Stomach smooth muscle (tissue), 2 donors: ENCODE data around the gene KCNH1.

ENCODE experiments used
- H3K27ac ChIP-seq: one replicate; pipeline ENCODE4 v1.7.0; 2013; ENCODE audit warnings: mild to moderate bottlenecking, low read length, inconsistent platforms
- H3K27me3 ChIP-seq, 2 donors: one replicate each; pipeline ENCODE4 v1.7.0; 2013; ENCODE audit warnings: low read length in 2 of 2; ENCODE audit not compliant: insufficient read depth in 2 of 2, control insufficient read depth in 1 of 2
- H3K36me3 ChIP-seq, 2 donors: one replicate each; pipeline ENCODE4 v1.7.0; 2013; ENCODE audit warnings: low read length in 2 of 2; ENCODE audit not compliant: control insufficient read depth in 2 of 2, insufficient read depth in 2 of 2
- H3K4me1 ChIP-seq: one replicate; pipeline ENCODE4 v1.7.0; 2013; ENCODE audit warnings: low read length; ENCODE audit not compliant: control insufficient read depth, insufficient read depth
- H3K4me3 ChIP-seq, 2 donors: one replicate each; pipeline ENCODE4 v1.7.0; 2013; ENCODE audit warnings: low read length in 2 of 2
- H3K9ac ChIP-seq, 2 donors: one replicate each; pipeline ENCODE4 v1.7.0; 2013; ENCODE audit warnings: low read length in 2 of 2, mild to moderate bottlenecking in 1 of 2
- H3K9me3 ChIP-seq, 2 donors: one replicate each; pipeline ENCODE4 v1.7.0; 2013; ENCODE audit warnings: low read length in 2 of 2; ENCODE audit not compliant: control insufficient read depth in 2 of 2
- donor health status: healthy.
- donor health status: Pancreatic carcinoma.

Gene KCNH1

GRCh38 chr1:210814382-210815123 is 319.4 kb downstream of the KCNH1 start:
- H3K9ac ChIP-seq, result no peak overlapping the region
- no peak overlapping the region for H3K4me3 ChIP-seq
- no peaks in the 10 kb centered on the region for H3K4me1 ChIP-seq
- H3K27ac ChIP-seq, result no peak overlapping the region
- no peaks in the 10 kb centered on the region for H3K9me3 ChIP-seq
- no peaks in the 10 kb centered on the region for H3K27me3 ChIP-seq
- H3K36me3 ChIP-seq, result no peaks in the 10 kb centered on the region

DNA sequence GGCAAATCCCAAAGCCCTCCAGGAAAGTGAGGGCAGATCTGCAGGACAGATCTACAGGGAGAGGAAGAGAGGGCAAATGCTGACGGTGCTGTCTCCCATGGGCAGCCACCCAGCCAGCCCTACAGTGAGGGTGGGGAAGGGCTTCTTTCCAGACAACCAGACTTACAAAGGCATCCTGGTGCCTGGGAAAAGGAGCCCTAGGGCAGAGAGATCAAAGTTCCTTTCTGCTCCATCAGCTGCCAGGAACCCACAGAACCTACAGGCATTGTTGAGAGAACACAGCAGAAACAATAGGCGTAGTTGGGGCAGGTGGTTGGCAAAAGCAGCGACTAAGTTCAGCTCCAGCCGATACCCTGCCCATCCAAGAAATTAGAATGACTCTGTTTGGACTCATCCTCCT is 332.4 kb downstream of the KCNH1 start:
- no peaks in the 10 kb centered on the region for H3K27me3 ChIP-seq
- peaks cover 0 to 4% of the 10 kb centered on the region in 2 donors for H3K9me3 ChIP-seq
- H3K36me3 ChIP-seq, result no peaks in the 10 kb centered on the region
- H3K9ac ChIP-seq, result no peak overlapping the region
- H3K4me1 ChIP-seq, result no peaks in the 10 kb centered on the region
- no peak overlapping the region for H3K4me3 ChIP-seq
- no peak overlapping the region for H3K27ac ChIP-seq

DNA sequence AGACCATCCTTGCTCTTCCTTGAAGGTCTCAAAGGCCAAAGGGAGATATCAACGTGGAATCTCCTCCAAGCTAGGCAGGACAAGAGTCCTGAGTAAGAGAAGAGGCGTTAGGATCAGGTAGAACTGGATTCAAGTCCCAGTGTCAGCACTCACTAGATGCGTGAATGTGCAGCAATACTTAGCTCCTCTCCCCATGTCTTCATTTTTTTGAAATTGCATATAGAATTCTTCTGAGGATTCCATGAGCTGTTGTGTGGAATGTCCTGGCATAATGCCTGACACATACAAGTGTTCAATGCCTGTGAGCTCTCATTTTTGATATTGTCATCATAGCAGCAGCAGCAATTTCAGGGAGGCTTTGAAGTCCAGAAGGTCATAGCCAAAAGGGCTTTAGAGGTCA is 333.2 kb downstream of the KCNH1 start:
- H3K9ac ChIP-seq, result no peak overlapping the region
- peaks cover 0 to 4% of the 10 kb centered on the region in 2 donors for H3K9me3 ChIP-seq
- no peaks in the 10 kb centered on the region for H3K4me1 ChIP-seq
- no peak overlapping the region for H3K4me3 ChIP-seq
- H3K27ac ChIP-seq, result no peak overlapping the region
- H3K27me3 ChIP-seq, result no peaks in the 10 kb centered on the region
- no peaks in the 10 kb centered on the region for H3K36me3 ChIP-seq

DNA sequence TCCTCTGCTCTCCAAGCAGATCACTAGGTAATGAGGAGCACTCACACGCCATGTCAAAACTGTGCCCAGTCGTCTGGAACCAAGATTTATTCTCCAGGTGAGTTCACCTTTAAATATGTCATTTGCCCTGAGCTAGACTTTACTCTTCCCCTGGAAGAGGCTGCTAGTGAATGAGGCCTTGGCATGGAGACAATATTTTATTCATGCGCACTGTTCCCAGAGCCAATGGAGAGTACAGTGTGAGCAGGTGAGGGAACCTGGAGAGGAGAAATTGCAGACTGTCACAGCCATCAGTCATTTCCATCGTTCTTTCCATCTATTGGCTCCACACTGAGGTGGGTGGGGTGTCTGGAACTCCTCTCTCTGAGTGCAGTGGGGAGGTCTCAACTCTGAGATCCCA is 333.6 kb downstream of the KCNH1 start:
- Histone ChIP-seq H3K4me3 (no peak overlapping the region), H3K9me3 (peaks cover 0 to 4% of the 10 kb centered on the region in 2 donors), H3K36me3 (no peaks in the 10 kb centered on the region), H3K4me1 (no peaks in the 10 kb centered on the region), H3K27me3 (no peaks in the 10 kb centered on the region), H3K9ac (no peak overlapping the region), H3K27ac (no peak overlapping the region)

GRCh38 chr1:210797422-210797821 is 336.5 kb downstream of the KCNH1 start:
- Histone ChIP-seq H3K27ac (no peak overlapping the region), H3K9ac (no peak overlapping the region)

GRCh38 chr1:210796421-210796820 is 337.5 kb downstream of the KCNH1 start:
- Histone ChIP-seq H3K27ac (no peak overlapping the region), H3K9ac (no peak overlapping the region), H3K36me3 (no peaks in the 10 kb centered on the region), H3K9me3 (peaks cover 0 to 4% of the 10 kb centered on the region in 2 donors), H3K27me3 (no peaks in the 10 kb centered on the region), H3K4me1 (no peaks in the 10 kb centered on the region), H3K4me3 (no peak overlapping the region)

More at GRCh38 chr1:210797422-210797821, 336.5 kb downstream of the KCNH1 start:
- H3K4me1 ChIP-seq, result no peaks in the 10 kb centered on the region
- H3K27me3 ChIP-seq, result no peaks in the 10 kb centered on the region
- peaks cover 0 to 4% of the 10 kb centered on the region in 2 donors for H3K9me3 ChIP-seq
- no peak overlapping the region for H3K4me3 ChIP-seq
- H3K36me3 ChIP-seq, result no peaks in the 10 kb centered on the region

GRCh38 chr1:210794445-210794844 is 339.5 kb downstream of the KCNH1 start:
- H3K27me3 ChIP-seq, result peaks cover 0 to 2% of the 10 kb centered on the region in 2 donors
- H3K9ac ChIP-seq, result no peak overlapping the region
- no peaks in the 10 kb centered on the region for H3K36me3 ChIP-seq
- H3K27ac ChIP-seq, result no peak overlapping the region
- H3K4me3 ChIP-seq, result no peak overlapping the region
- peaks cover 0 to 4% of the 10 kb centered on the region in 2 donors for H3K9me3 ChIP-seq
- no peaks in the 10 kb centered on the region for H3K4me1 ChIP-seq

DNA sequence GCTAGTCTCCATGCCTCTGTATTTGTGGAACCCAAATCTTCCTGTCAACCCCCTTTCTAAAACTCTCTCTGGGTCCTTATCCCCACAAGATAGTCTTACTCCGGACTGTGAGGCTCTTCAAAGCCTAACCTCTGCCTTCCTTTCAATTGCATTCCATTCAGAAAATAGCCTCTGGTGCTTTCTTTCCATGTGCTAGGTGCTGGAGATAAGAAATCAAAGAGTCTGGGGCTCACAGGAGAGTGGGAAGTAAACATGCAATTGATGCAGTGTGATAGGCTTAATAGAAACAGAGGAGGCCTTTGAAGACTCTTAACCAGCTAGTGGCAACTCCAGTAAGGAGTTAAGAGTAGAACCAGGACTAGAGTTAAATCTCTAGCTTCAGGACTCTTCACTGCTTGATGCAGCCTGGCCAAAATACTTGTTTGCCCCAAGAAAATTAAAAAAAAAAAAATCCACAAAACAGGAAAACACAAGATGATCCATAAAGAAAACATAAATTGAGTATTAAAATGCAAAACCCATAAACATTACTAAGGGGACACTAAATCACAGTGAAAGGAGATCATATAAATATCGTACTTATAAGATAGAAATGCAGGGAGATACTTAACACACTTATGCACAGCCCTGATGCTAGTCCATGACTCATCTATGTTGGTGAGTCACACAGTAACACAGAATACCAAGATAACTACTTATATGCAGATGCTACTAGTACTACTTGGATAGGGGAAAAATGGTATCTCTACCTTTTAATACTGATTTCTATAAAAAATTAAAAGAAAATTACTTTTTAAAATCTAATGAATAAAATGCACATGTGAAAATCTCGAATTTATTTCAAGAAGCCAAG is 341.5 kb downstream of the KCNH1 start:
- H3K4me3 ChIP-seq, result no peak overlapping the region
- H3K9me3 ChIP-seq, result peaks cover 0 to 1% of the 10 kb centered on the region in 2 donors
- no peaks in the 10 kb centered on the region for H3K36me3 ChIP-seq
- H3K4me1 ChIP-seq, result no peaks in the 10 kb centered on the region
- peaks cover 0 to 2% of the 10 kb centered on the region in 2 donors for H3K27me3 ChIP-seq
- no peak overlapping the region for H3K27ac ChIP-seq
- no peak overlapping the region for H3K9ac ChIP-seq

- no peak overlapping the region for H3K27ac ChIP-seq
- H3K4me1 ChIP-seq, result no peaks in the 10 kb centered on the region
- H3K27me3 ChIP-seq, result peaks cover 0 to 2% of the 10 kb centered on the region in 2 donors
- H3K9me3 ChIP-seq, result no peaks in the 10 kb centered on the region
- no peak overlapping the region for H3K9ac ChIP-seq
- no peaks in the 10 kb centered on the region for H3K36me3 ChIP-seq
- no peak overlapping the region for H3K4me3 ChIP-seq
Observed at GRCh38 chr1:210790196-210790595, 343.8 kb downstream of the KCNH1 start.

DNA sequence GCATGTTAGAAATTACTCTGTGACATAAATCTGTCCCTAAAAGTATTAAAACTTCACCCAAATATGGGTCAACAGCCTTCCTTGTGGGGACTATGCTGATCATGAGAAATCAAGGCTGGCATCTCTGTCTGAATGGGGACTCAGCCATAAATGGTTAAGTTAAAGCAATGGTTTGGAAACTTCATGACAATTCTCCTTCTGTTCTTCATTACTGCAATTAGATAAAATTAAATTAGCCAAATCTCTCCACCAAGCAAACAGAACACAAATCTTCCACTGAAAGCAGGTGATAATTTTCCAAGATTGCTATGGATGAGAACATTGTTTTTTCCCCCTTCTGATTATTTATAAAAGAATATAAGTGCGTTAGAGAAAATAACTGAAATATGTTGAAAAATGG is 346.1 kb downstream of the KCNH1 start:
- H3K9ac ChIP-seq, result no peak overlapping the region
- peaks cover 0 to 2% of the 10 kb centered on the region in 2 donors for H3K27me3 ChIP-seq

DNA sequence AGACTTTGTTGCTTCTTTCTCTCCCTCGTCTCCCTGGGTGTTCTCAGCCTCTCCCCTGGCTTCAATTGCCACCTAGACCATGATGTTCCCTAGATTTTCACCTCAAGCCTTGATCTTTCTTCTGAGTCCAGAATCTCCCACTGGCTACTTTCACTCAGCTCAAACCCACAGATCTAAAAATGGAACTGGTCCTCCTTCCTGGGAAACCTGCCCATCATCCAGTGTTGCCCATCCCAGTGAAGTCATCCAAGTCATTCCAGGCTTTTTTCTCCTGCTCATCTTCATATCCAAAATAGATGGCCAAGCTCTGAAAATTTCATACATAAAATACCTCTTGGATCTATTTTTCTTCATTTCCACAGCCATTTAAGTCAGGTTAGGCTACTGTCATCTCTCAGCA is 347.4 kb downstream of the KCNH1 start:
- Histone ChIP-seq H3K4me3 (no peak overlapping the region), H3K36me3 (no peaks in the 10 kb centered on the region), H3K27me3 (peaks cover 0 to 2% of the 10 kb centered on the region in 2 donors), H3K9me3 (no peaks in the 10 kb centered on the region), H3K27ac (no peak overlapping the region), H3K4me1 (no peaks in the 10 kb centered on the region), H3K9ac (no peak overlapping the region)

More for the DNA sequence above, 346.1 kb downstream of the KCNH1 start:
- no peaks in the 10 kb centered on the region for H3K4me1 ChIP-seq
- no peak overlapping the region for H3K4me3 ChIP-seq
- no peak overlapping the region for H3K27ac ChIP-seq
- H3K9me3 ChIP-seq, result no peaks in the 10 kb centered on the region
- H3K36me3 ChIP-seq, result no peaks in the 10 kb centered on the region
